ENCODE results near the gene LRWD1. TPM values are rescaled to one million over a fixed set of nuclear protein-coding genes. Genes with fewer than 3 reads are reported as not detected.

LRWD1 gene
- total and polyA plus RNA-seq, 9 of the 15 experiments (the other 6 are each of a cell fraction or from before 2014, with no cell fraction given) = 0.61 to 66.0 (median 33.2) TPM

- no peak for TF ChIP-seq CCNT2 (IDR thresholded peaks at IDR 0.05; ENCODE audit: borderline replicate concordance, extremely low read depth, insufficient read length, low read depth, low read length)
- peak; percentile 34; the same call in 1 of the 2 replicates for TF ChIP-seq CREB1 (IDR thresholded peaks at IDR 0.05)
- TF ChIP-seq CREB1 (CRISPR knock-in tag; IDR thresholded peaks at IDR 0.05) = no peak
- TF ChIP-seq, protein P1, sequence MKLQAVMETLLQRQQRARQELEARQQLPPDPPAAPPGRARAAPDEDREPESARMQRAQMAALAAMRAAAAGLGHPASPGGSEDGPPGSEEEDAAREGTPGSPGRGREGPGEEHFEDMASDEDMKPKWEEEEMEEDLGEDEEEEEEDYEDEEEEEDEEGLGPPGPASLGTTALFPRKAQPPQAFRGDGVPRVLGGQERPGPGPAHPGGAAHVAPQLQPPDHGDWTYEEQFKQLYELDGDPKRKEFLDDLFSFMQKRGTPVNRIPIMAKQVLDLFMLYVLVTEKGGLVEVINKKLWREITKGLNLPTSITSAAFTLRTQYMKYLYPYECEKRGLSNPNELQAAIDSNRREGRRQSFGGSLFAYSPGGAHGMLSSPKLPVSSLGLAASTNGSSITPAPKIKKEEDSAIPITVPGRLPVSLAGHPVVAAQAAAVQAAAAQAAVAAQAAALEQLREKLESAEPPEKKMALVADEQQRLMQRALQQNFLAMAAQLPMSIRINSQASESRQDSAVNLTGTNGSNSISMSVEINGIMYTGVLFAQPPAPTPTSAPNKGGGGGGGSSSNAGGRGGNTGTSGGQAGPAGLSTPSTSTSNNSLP (IDR thresholded peaks at IDR 0.05; ENCODE audit: borderline replicate concordance, low read depth, low read length) = no peak
- no peak for TF ChIP-seq FOXP1 (CRISPR knock-in tag; IDR thresholded peaks at IDR 0.05)
- no peak for TF ChIP-seq ZNF644 (tag; IDR thresholded peaks at IDR 0.05; ENCODE audit: low read depth)
- no peak for TF ChIP-seq ZNF707 (CRISPR knock-in tag; conservative IDR thresholded peaks at IDR 0.05)
- TF ChIP-seq FIP1L1 (IDR thresholded peaks at IDR 0.05; ENCODE audit: low read depth, low read length, poor library complexity, severe bottlenecking) = peak; percentile 43
- peak; percentile 58 for TF ChIP-seq SUPT5H (IDR thresholded peaks at IDR 0.05)
- no peak for TF ChIP-seq GABPB1 (CRISPR knock-in tag; IDR thresholded peaks at IDR 0.05)
- 0 out of 2 replicates have a peak, but pooled peaks have one; percentile 23 for TF ChIP-seq ETS1 (conservative IDR thresholded peaks at IDR 0.05; ENCODE audit: control insufficient read depth, low read depth, low read length)
- TF ChIP-seq ZNF436 (CRISPR knock-in tag; IDR thresholded peaks at IDR 0.05) = no peak
- TF ChIP-seq HDAC1 (IDR thresholded peaks at IDR 0.05) = no peak
- no peak for TF ChIP-seq TGIF2 (CRISPR knock-in tag; IDR thresholded peaks at IDR 0.05)
- TF ChIP-seq TSC22D4 (tag; IDR thresholded peaks at IDR 0.05) = no peak
- no peak for TF ChIP-seq MYBL2 (IDR thresholded peaks at IDR 0.05; ENCODE audit: low read depth)
- TF ChIP-seq MYBL2 (CRISPR knock-in tag; IDR thresholded peaks at IDR 0.05; ENCODE audit: borderline replicate concordance) = no peak
Observed at GRCh38 chr7:102472126-102473041, 7.6 kb downstream of the LRWD1 start (continued).

Measured in K562 (cell line).